ENCODE measurements around the gene NPR1.
"Not testable (repeated sequence)": the region's sequence is repeated elsewhere in the genome, so short reads cannot be mapped to it uniquely, and the experiment has no call there.

NPR1 gene

GRCh38 chr1:153633754-153634665 lies 44.5 kb upstream of the NPR1 start, which contains the start of gene CHTOP:
CHTOP (plus strand) TSS chr1:153634066; CDS start chr1:153636589, 2,523 bp downstream.
- TF ChIP-seq CTCF (conservative IDR thresholded peaks at IDR 0.05) (no peak), ZFX (IDR thresholded peaks at IDR 0.05) (no peak)
- H3K27ac ChIP-seq = peak within 1 kb of the TSS; percentile 97

GRCh38 chr1:153635872-153636271 lies 42.6 kb upstream of the NPR1 start:
- H3K27ac ChIP-seq = no peak overlapping the region; the same call in 1 of the 2 replicates
- TF ChIP-seq CTCF (conservative IDR thresholded peaks at IDR 0.05) = no peak
- no peak for TF ChIP-seq ZFX (IDR thresholded peaks at IDR 0.05)

- no peak overlapping the region for H3K27ac ChIP-seq
- TF ChIP-seq ZFX (IDR thresholded peaks at IDR 0.05) = no peak
- no peak for TF ChIP-seq CTCF (conservative IDR thresholded peaks at IDR 0.05)
These were observed 42.2 kb upstream of the NPR1 start for GRCh38 chr1:153636312-153636711.

- H3K27ac ChIP-seq = no peak overlapping the region
- TF ChIP-seq ZFX (IDR thresholded peaks at IDR 0.05) (no peak), CTCF (conservative IDR thresholded peaks at IDR 0.05) (no peak)
These were observed 40.2 kb upstream of the NPR1 start for GRCh38 chr1:153638261-153638660.

- TF ChIP-seq ZFX (IDR thresholded peaks at IDR 0.05) (no peak), CTCF (conservative IDR thresholded peaks at IDR 0.05) (no peak)
- no peak overlapping the region for H3K27ac ChIP-seq
These were observed 39.2 kb upstream of the NPR1 start for GRCh38 chr1:153639280-153639679.

GRCh38 chr1:153640213-153640612 lies 38.3 kb upstream of the NPR1 start:
- H3K27ac ChIP-seq = not testable (repeated sequence)

GRCh38 chr1:153640861-153641260 lies 37.6 kb upstream of the NPR1 start:
- H3K27ac ChIP-seq = no peak overlapping the region
- no peak for TF ChIP-seq ZFX (IDR thresholded peaks at IDR 0.05)
- TF ChIP-seq CTCF (conservative IDR thresholded peaks at IDR 0.05) = no peak

- no peak overlapping the region for H3K27ac ChIP-seq
- TF ChIP-seq ZFX (IDR thresholded peaks at IDR 0.05) (no peak), CTCF (conservative IDR thresholded peaks at IDR 0.05) (no peak)
These were observed 36.3 kb upstream of the NPR1 start for GRCh38 chr1:153642161-153642560.

Measured in C4-2B (cell line).